ENCODE data around the gene UBE3B.
"Not testable (repeated sequence)": the region's sequence is repeated elsewhere in the genome, so short reads cannot be mapped to it uniquely, and the experiment has no call there.

UBE3B gene

GRCh38 chr12:109477185-109477962 is at the start of gene UBE3B, which contains the start of gene KCTD10:
Gene UBE3B, plus strand, starts transcription at chr12:109477634. Its CDS starts 5,918 bp downstream, at chr12:109483552.
Gene KCTD10, minus strand, starts transcription at chr12:109477300. Its CDS starts 38 bp downstream, at chr12:109477262.
- DNase-seq: peak; percentile 93

- peak; percentile 84 for DNase-seq
These were observed 49.3 kb upstream of the UBE3B start for GRCh38 chr12:109428037-109428629.

- DNase-seq: not testable (repeated sequence)
These were observed 48.6 kb upstream of the UBE3B start for GRCh38 chr12:109428804-109429203.

DNA sequence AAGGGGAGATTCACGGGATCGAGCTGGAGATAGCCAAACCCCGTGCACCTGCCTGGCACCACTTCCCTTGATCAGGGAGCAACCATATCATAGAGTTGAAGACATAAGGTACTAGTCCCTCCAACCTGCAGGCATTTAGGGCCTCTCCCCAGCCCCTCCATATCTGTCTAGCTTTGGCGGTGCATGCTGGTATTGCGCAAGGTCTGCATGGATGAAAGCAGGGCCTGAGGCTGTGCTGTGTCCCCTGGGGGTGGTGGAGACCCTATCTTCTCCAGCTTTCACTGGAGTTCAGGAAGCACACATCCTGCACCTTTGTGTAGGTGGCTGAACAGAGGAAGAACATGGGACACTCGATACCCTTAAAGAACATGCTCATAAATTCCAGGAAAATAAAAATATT is 47.2 kb upstream of the UBE3B start:
- DNase-seq: no peak

- no peak for DNase-seq
These were observed 45.0 kb upstream of the UBE3B start for GRCh38 chr12:109432431-109432830.

- peak; percentile 85 for DNase-seq
These were observed 44.6 kb upstream of the UBE3B start for GRCh38 chr12:109432842-109433304.

DNA sequence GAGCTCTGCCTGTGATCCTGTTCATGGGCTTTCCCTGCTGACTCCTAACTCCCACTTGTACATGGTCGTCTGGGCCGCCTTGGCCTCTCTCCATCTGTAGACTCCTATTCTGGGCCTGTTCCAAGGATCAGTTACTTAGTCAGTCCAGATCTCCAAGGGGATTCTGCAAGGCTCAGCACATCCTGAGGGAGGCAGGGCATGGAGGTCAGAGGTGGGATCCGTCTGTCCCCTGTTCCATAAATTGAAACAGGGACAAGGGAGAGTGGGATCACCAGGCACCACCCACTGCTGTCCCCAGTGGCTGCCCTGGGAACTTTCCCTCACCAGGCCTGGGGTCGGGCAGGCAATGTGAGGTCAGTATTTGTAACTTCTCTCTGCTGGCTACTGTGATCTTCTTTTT is 43.8 kb upstream of the UBE3B start:
- DNase-seq: no peak

DNA sequence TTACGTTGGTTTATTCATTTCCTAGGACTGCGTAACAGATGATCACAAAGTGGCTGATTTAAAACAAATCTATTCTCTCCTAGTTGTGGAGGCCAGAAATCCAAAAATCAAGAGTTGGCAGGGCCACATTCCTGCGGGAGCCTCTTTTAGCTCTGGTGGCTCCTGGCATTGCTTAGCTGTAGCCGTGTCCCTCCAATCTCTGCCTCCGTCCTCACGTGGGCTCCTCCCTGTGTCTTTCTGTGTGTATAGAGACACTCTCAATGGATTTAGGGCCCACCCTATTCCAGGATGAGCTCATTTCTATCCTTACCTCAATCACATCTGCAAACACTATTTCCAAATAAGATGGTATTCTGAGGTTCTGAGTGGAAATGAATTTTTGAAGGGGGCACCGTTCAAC is 42.9 kb upstream of the UBE3B start:
- no peak for DNase-seq

DNA sequence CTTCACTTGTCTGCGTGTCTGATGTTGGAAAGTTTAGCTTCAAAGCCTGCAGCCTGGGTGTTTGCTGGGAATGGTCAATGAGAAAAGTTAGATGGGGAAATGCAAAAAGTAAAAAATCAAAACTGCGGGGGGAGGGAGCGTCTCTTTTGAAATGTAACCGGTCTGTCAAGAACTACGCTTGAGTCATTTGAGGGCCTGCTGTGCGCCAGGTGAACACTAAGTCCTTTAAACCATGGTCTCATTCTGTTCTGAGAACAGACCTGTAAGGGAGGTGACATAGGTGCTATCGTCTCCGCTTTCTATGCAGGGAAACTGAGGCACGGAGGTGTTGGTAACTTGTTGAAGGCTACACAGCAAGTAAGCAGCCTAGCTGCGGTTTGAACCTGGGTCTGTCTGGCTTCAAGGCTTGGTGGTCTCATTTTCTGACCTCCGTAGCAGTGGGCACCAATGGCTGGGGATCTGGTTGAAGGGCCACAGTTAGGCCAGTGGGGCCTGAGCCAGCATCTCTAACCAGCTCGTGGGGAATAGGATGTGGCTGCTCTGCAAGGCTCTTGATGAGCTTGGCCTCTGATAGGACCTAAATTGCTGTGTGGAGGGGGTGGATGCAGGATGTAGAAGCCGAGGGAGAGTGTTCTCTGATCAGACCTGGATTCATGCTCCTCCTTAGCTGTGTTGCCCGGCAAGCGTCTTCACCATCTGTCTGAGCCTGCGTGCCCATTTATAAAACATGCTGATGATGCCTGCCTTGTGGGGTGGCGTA is 41.8 kb upstream of the UBE3B start:
- DNase-seq: no peak

DNA sequence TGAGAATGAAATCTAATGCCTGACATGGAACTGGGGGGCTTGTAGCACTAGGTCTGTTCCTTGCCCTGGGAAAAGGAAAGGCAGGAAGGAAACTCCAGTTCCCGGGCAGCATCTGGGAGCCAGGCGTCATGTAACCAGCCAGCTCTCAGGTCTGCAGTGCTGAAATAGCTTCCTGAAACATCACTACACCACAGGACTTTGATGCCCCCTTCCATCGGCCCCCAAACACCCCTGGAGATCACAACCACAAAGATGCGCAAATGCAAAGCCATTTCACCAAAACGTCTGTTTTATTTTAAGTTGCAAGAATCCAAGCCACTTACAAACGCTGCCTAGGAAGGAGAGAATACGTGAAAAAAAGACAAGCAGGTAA is 41.3 kb upstream of the UBE3B start:
- no peak for DNase-seq

- no peak for DNase-seq
These were observed 38.3 kb upstream of the UBE3B start for GRCh38 chr12:109439181-109439580.

DNA sequence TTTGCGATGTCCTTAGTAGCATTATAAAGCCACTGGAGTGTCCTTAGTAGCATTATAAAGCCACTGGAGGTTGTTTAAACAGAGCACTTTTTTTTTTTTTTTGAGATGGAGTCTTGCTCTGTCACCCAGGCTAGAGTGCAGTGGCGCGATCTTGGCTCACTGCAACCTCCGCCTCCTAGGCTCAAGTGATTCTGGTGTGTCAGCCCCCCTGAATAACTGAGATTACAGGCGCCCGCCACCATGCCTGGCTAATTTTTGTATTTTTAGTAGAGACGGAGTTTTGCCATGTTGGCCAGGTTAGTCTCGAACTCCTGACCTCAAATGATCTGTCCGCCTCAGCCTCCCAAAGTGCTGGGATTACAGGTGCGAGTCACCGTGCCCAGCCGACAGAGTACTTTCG is 37.5 kb upstream of the UBE3B start:
- DNase-seq: not testable (repeated sequence)

DNA sequence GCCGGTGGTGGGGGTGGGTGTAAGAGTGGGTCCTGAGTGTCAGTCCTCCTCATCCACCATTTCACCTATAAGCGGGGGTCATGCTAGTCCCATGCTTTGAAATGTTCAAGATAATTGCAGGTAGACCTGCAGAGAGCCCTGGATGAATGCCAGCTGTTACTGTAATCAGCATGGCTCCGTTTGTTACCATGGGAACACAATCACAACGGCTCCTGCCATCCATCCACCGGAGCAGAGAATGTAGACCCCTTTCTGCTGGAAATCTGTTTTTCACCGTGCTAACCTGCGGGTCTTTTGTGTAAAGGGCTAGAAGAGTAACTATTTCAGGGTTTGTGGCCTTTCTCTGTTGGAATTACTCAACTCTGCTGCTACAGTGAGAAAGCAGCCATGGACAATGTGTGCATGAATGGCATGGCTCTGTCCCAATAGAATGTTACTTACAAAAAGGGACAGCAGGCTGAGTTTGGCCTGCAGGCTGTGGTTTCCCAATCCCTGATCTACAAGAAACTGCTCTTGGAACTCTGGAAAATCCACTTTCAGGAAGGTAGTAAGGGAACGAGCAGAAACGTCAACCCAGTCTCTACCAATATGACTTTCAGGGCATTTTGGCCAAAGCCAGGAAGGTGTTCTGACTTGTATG is 36.5 kb upstream of the UBE3B start:
- no peak for DNase-seq

DNA sequence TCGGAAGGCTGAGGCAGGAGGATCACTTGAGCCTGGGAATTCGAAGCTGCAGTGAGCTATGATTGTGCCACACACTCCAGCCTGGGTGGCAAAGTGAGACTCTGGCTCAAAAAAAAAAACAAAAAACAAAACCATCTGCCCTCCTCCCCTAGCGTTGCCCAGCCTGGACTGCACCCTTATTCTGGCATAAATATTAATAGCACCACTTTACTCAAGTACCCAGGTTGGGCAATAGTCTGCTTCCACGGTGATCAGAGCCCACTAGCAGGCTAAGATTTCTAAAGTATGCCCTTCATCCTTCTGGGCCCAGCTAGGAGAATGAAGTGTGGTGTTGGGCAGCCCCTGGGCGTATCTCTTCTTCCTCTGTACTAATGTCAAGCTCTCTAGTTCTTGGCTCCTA is 33.6 kb upstream of the UBE3B start:
- DNase-seq: no peak

- DNase-seq: no peak
These were observed 33.2 kb upstream of the UBE3B start for GRCh38 chr12:109444259-109444658.

DNA sequence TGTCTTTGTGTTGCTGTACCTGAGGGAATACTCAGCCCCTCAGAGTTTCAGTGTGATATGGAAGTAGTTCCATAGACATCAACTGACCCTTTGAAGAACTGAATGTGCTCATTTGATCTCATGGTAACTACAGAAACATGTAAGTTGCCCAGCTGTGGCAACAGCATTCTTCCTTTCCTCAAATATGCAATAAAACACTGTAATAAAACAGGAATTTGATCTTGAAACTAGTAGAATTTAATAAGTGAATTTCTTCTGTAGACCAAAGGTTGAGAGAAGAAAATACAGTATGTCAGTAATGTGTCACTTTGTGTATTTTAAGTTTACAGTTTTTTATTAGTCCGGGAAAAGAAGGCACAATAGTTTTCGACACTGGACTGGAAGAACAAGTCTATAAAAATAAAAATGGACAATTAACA is 32.2 kb upstream of the UBE3B start:
- DNase-seq: no peak

DNA sequence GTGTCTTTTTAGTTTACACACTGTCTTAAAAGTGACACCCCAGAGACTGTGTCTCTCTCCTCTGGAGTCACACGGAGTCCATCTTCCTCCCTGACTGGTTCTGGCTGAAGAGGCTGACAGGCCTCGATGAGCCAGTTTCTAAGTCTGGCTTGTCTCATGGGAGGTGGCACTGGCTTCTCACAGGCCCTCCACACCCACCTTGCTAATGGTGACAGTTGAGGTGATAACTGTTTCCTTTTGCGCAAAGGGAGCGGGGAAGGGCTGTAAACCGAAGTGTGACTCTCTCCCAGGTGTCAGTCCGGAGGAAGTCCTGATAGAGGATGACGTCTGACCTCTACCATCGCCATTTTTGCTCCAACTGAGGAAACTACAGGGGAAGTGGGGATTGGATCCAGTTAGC is 30.6 kb upstream of the UBE3B start:
- no peak for DNase-seq

GRCh38 chr12:109447482-109447881 is 30.0 kb upstream of the UBE3B start:
- DNase-seq: no peak

DNA sequence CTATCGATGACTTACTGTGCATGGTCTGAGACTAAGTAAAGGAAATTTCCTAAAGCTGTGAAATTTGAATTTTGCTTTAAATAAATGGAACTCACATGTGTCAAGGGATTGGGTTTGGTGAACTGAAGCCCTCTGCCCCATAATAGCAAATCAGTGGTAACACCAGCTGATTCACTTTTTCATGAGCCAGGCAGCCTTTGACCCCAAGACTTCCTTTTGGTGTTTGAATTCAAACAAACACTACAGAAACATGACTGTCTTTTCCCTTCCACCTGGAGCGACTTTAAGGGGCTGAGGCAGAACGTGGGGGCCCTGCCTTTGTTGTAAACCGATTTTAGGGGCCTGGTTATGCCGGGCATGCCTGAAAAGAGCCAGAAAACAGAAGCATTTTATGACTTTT is 29.2 kb upstream of the UBE3B start:
- DNase-seq: no peak

DNA sequence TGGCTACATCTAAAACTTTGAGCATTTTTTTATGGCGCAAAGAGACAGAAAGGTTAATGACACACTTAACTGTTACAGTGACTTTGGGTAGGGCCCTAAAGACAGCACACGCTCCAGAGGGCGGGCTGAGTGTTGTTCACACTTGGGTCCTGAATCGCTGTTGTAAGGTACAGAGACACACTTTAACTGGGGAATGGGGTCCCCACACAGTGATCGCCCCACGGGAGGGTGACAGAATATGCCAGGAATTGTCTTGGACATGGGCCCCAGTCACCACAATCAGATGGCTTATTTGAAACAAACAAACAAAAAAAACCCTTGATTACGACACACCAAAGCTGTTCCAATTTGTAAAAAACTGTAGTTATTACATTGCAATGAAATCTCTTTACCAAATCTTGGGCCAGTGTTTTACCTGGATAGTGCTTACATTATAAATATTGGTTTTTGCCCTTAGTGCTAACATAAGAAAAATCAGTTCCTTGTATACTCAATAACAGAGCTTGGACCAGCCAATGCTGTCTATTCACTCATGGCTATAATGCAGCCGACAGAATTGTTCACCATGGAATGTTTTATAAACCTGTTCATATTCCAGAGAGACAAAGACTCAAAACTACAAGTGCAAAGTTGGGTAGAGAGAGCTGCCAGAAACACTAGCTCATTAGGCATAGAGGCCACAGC is 28.6 kb upstream of the UBE3B start:
- no peak for DNase-seq

GRCh38 chr12:109449845-109450532 is 27.4 kb upstream of the UBE3B start:
- no peak for DNase-seq

DNA sequence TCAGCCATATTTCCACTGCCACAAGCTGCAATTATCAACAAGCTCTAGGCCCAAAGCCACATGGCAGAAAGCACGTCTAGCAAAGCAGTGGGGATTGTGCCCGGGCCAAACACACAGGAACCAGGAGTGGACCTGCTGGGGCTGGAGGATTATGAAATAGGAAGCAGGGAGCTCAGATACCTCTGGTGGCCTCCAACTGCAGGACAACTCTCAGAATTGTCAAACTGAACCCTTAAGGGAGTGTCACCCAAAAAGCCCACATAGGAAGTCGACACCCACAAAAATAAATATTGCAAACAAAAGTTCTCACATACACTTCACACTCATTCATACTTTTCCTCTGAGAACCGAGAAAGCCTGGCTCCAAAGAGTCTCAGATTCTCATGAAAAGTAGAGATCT is 26.5 kb upstream of the UBE3B start:
- no peak for DNase-seq
